HG03139 (cell line): ENCODE measurements around the gene PTPN6.
A peak's percentile ranks its signal among the peaks of the same experiment; 100 is the strongest.

Experiments
- ATAC-seq: cut with Tn5 transposase; IDR thresholded peaks from one replicate; pipeline ENCODE4 v1.9.1; 2021; ENCODE audit not compliant: unreplicated experiment

The PTPN6 gene

DNA sequence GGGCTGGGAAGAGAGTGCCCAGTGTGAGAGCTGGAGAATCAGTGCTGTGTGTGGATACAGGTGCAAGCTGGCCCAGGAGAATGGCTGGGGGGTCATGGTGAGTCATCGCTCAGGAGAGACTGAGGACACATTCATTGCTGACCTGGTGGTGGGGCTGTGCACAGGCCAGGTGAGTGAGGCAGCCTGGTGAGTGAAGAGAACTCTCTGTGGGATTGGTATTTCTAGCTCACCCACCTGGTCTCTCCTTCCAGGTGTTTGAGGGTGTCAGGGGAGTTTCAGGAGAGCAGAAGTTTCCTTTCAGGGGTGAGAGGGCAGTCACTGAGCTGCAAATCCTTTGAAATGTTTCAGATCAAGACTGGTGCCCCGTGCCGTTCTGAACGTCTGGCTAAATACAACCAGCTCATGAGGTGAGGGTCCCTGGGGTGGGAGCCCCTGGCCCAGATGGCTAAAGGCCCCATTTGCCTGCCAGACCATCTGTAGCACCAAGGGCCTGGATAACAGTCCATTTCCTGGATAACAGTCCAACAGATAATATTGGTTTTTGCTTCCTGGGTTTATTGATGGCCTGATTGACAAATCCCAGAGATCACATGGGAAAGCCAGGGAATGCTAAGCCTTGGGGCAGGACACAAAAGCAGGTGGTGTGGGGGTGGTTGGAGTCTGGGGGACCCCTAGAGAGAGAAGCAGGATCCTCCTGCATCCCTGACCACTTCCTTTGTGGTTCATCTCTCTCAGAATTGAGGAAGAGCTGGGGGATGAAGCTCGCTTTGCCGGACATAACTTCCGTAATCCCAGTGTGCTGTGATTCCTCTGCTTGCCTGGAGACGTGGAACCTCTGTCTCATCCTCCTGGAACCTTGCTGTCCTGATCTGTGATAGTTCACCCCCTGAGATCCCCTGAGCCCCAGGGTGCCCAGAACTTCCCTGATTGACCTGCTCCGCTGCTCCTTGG is 28.9 kb upstream of the PTPN6 start:
- ATAC-seq = no peak

- ATAC-seq = no peak
Observed at GRCh38 chr12:6923003-6923732, 28.0 kb upstream of the PTPN6 start.

GRCh38 chr12:6923851-6924250 is 27.3 kb upstream of the PTPN6 start:
- ATAC-seq = no peak

- no peak for ATAC-seq
Observed at GRCh38 chr12:6925239-6925539, 26.0 kb upstream of the PTPN6 start.

DNA sequence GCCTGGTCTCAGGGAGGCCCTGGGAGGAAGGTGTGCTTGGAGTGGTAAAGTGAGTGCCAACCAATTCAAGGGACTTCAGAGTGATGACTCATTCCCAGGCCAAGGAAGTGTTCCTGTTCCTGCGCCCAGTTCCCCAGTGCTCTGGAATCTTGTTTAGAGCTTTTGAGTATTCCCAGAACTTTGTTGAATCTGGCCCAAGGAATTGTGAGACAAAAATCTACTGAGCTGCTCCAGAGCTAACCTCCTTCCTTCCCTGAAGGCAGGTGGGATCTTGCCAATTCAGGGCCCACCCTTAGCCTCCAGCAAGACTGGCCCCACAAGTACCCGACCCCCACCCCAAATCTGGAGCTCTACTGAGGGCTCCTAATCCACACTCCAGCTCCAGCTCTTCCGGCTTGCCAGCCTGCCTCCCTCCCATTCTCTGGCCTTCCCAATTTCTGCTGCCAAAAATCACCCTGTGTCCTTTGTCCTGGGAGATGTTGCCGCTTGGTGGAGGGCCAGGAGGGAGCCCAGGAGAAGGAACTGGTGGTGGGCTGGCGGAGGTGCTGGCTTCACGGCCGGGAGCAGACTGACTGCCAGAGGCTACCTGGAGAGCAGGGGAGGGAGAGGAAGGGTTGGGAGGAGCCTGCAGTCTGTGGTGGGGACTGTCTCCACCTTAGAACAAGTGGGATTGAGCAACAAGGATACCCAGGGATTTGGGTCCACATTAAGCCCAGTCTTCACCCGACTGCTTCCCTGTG is 25.4 kb upstream of the PTPN6 start:
- no peak for ATAC-seq

GRCh38 chr12:6927379-6928021 is 23.7 kb upstream of the PTPN6 start, which contains the start of gene ATN1:
Gene ATN1 (plus strand): TSS chr12:6927959. CDS start chr12:6934002, 6,043 bp downstream.
- ATAC-seq = no peak

- ATAC-seq = no peak
Observed at GRCh38 chr12:6928022-6928702, 23.0 kb upstream of the PTPN6 start.

- ATAC-seq = no peak
Observed at GRCh38 chr12:6928703-6929407, 22.3 kb upstream of the PTPN6 start.

GRCh38 chr12:6929466-6930452 is 21.4 kb upstream of the PTPN6 start:
- no peak for ATAC-seq

GRCh38 chr12:6932766-6933165 is 18.4 kb upstream of the PTPN6 start:
- ATAC-seq = no peak

GRCh38 chr12:6934110-6934509 is 17.0 kb upstream of the PTPN6 start:
- ATAC-seq = no peak

DNA sequence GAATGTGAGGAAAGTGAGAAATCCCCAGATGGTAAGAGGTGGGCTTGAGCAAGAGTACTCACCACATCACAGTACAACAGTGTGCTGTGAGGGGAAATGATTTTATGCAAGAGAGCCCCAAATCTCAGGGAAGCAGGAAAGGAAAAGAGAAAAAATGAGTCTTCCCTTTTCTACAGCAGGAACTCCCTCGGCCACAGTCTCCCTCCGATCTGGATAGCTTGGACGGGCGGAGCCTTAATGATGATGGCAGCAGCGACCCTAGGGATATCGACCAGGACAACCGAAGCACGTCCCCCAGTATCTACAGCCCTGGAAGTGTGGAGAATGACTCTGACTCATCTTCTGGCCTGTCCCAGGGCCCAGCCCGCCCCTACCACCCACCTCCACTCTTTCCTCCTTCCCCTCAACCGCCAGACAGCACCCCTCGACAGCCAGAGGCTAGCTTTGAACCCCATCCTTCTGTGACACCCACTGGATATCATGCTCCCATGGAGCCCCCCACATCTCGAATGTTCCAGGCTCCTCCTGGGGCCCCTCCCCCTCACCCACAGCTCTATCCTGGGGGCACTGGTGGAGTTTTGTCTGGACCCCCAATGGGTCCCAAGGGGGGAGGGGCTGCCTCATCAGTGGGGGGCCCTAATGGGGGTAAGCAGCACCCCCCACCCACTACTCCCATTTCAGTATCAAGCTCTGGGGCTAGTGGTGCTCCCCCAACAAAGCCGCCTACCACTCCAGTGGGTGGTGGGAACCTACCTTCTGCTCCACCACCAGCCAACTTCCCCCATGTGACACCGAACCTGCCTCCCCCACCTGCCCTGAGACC is 15.6 kb upstream of the PTPN6 start:
- no peak for ATAC-seq

DNA sequence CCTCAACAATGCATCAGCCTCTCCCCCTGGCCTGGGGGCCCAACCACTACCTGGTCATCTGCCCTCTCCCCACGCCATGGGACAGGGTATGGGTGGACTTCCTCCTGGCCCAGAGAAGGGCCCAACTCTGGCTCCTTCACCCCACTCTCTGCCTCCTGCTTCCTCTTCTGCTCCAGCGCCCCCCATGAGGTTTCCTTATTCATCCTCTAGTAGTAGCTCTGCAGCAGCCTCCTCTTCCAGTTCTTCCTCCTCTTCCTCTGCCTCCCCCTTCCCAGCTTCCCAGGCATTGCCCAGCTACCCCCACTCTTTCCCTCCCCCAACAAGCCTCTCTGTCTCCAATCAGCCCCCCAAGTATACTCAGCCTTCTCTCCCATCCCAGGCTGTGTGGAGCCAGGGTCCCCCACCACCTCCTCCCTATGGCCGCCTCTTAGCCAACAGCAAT is 14.9 kb upstream of the PTPN6 start:
- no peak for ATAC-seq

DNA sequence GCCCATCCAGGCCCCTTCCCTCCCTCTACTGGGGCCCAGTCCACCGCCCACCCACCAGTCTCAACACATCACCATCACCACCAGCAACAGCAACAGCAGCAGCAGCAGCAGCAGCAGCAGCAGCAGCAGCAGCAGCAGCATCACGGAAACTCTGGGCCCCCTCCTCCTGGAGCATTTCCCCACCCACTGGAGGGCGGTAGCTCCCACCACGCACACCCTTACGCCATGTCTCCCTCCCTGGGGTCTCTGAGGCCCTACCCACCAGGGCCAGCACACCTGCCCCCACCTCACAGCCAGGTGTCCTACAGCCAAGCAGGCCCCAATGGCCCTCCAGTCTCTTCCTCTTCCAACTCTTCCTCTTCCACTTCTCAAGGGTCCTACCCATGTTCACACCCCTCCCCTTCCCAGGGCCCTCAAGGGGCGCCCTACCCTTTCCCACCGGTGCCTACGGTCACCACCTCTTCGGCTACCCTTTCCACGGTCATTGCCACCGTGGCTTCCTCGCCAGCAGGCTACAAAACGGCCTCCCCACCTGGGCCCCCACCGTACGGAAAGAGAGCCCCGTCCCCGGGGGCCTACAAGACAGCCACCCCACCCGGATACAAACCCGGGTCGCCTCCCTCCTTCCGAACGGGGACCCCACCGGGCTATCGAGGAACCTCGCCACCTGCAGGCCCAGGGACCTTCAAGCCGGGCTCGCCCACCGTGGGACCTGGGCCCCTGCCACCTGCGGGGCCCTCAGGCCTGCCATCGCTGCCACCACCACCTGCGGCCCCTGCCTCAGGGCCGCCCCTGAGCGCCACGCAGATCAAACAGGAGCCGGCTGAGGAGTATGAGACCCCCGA is 14.3 kb upstream of the PTPN6 start:
- ATAC-seq = no peak

- peak; percentile 84 for ATAC-seq
Observed at GRCh38 chr12:6937481-6938352, 13.4 kb upstream of the PTPN6 start.
